ENCODE data around the gene USP36.
A peak's percentile ranks its signal among the peaks of the same experiment; 100 is the strongest.

Gene USP36

DNA sequence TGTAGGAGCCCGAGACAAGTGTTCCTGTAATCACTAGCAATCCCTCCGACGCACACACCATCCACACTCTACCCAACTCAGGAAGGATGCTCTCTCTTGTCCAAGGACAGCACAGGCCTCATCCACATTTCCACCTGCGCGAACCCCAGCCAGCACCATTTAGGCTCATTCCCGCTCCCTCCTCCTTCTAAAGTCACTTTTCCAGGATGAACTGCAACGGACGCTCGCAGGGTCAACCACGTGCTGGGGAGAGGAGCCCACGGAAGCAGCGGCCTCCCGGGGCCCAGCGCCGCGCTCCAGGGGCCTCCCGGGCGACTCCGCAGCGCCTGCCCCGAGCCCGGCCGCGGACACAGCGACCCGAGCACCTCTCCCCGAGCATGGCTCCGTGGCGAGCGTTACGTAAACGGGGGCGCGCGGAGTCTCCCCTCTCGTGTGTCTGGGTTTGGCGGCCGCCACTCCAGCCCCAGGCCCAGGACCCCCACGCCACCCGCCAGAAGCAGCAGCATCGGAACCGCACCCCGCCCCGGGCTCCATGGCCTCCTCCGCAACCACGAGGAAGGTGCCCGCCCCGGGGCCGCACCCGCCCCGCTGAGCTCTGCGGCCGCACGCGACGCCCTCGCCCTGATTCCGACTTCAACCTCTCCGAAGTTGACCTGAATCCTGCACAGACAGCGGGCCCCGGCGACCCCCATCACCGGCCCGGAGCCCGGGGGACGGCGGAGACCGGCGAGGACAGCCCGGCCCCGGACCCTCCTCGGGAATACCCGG, 668 bp downstream of the USP36 start:
- peak in 5 of 56 donors; percentile 24 to 57 (median 44) for DNase-seq

DNA sequence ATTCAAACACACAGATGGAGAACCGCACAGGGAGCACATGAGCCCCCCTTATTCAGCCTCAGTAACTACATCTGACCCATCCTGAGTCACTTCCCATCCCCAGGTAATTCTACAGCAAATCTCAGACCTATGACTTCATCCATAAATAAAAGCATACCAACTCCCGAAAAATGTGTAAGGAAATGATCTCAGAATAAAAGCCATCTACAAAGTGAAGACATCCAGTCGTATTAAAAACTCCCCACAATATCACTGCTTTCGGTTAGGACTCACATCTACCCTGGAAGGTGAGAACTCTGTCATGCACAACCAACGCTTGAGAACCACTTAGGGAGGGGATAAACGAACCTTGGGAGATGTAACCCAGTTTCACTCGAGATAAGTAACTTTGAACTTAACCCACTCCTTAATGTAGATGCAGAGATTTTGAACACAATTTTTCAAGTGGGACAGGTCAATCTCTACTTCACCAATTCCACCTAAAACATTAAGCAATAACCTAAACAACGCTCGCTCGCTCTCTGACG, 1.3 kb downstream of the USP36 start:
- no peak for DNase-seq

- DNase-seq: no peak
Measured at GRCh38 chr17:78838574-78839005, 2.0 kb downstream of the USP36 start.

DNA sequence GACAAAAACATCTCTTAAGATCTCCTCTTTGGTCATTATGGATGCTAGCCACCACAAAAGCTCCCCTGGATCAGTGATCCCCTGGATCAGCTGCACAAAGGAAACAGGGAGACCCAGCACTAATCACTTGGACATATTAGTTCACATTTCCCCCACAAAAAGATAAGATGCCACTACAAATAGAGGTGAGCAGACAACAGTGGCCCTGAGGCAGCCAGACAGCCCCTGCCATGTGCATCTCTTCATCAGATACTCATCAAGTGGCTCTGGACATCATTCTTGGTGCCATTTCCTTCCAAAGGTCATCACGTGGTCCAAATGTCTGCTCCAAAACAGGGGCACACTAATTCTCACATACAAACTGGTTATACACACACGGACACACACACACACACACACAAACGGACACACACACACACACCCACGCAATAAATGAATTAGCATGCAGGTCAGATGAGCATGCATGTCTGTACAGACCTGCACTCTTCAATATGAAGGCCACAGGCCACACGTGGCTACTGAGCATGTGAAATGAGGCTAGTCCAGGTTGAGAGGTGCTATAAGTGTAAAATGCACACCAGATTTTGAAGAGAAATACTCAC, 4.1 kb downstream of the USP36 start:
- no peak for DNase-seq

DNA sequence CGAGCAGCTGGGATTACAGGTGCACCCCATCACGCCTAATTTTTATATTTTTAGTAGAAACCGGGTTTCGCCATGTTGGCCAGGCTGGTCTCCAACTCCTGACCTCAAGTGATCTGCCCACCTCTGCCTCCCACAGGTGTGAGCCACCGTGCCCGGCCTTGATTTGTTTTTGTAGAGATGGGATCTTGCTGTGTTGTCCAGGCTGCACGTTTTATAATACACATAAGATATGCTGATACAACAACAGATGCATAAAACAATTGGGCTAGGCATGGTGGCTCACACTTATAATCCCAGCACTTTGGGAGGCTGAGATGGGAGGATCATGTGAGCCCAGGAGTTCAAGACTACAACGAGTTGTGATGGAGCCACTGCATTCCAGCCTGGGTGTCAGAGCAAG, 6.0 kb downstream of the USP36 start:
- no peak for DNase-seq

DNA sequence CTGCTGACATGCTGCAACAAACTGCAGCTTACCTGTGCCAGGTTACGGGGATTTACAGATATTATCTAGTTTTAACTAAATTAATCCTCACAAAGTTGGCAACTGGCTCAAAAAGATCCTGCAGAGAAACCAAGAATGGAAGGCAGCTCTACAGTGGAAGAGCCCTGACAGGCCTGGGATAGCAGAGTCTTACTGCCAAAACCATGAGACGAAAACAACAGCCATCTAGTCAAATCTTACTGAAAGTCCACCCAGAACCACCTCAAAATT, 8.1 kb downstream of the USP36 start:
- DNase-seq: no peak

DNA sequence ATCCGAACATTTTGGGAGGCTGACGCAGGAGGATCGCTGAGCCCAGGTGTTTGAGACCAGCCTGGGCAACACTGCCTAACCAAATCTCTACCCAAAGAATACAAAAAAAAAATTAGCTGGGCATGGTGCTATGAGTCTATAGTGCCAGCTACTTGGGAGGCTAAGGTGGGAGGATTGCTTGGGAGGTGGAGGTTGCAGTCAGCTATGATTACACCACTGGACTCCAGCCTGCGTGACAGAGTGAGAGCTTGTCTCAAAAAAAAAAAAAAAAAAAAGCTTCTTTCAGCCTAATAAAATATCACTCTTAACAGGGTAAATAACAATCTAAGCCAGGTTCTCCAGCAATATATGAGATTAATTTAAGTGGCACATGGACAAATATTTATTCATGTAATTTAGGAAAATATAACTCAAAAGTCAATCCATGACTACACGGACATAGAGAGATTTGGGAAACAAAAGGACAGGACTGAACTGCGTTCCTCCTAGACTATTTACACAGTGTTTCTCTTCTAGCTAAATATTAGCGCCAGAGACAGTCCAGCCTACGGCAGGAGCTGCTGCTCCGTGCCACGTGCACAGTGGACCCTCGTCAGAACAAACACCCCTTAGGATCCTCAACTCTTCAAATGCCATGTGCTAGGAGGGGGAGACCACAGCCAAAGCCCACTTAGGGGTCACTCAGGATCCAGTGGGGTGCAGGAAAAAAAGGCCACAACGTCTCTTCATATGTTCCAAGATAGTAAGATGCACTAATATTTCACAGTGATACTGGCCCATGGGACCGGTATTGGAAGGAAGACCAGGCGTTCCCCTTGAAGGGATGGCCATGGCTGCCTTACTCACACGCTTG, 8.7 kb downstream of the USP36 start:
- no peak for DNase-seq

GRCh38 chr17:78829477-78829876, 11.1 kb downstream of the USP36 start:
- DNase-seq: no peak

DNA sequence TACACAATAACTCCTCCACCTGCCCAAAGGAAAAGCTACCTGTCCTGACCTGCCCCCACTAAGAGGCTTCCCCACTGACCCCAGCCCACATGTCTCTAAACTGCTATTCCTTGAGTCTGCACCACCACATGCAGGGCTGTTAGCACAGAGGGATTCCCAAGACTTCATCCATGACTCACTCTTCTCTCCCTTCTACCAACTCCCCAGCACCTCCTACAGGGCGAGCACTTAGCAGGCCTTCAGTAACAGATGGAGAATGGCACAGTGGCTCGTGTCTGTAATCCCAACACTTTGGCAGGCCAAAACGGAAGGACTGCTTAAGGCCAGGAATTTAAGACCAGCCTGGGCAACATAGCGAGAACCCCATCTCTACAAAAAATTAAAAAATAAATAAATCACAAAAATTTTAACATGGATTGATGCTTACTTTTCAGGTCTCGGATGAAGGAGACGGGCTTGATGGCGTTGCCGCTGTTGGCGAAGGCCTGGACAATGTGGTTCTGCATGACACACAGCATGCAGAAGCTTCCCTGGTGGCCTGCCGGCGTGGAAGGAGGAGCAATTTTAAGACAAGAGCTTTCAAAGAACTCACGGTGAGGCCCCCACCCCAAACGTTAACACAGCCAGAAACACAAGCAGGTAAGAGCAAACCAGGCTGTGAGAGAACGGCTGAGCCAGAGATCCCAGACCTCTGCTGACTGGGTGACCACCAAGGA, 12.0 kb downstream of the USP36 start:
- no peak for DNase-seq

DNA sequence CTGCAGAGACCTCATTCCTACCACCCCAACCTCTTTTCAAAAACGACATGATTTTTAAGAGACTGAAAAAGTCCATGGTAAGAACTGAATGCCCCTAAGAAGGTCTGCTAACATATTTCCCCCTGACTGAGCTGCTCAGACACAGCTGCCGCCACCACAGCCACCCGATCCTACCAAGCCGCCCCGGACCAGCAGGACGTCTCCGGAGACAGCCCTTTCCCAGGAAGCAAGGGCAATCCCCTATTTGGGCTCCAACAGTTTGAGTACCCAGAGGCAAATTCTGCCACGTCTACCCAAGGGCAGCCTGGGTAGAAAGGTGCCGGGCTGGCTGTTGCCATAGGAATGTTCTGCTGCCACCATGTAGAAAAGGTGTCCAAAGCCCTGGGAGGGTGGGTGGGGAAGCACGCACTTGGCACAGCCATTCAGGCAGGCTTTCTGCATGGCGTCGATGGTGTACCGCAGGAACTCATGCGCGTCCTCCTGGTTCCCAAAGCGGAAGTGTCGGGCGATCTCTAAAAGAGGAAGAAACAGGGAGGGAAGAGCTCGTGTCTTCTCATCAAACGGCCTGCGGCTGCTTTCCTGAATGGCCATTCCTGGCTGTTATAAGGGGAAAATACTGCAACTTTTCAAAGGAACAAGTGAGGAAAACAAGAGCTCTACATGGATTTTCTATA, 13.6 kb downstream of the USP36 start:
- peak in 15 of 56 donors; percentile 5 to 38 (median 19) for DNase-seq

DNA sequence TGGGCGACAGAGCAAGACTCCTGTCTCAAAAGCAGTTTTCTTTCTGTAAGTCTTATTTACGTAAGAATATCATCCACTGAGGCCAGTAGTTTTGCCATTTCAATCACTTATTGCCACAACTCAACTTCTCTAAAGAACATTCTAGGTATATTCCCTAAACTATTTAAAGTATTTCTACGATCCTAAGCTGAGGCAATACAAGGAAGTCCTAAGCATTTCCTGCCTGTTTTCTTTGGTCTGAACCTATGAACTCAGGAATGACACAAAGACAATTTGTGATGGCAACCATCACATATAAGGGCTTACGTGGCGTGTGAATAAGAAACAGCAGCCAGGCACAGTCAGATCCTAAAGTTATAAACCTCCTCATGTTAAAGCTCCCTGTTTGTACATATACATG, 14.2 kb downstream of the USP36 start:
- no peak for DNase-seq

- DNase-seq: no peak
Measured at GRCh38 chr17:78825696-78826095, 14.9 kb downstream of the USP36 start.

- DNase-seq: no peak
Measured at GRCh38 chr17:78824240-78824639, 16.4 kb downstream of the USP36 start.

- DNase-seq: no peak
Measured at GRCh38 chr17:78823282-78824046, 17.1 kb downstream of the USP36 start.

- peak in 19 of 56 donors; percentile 11 to 48 (median 34) for DNase-seq
Measured at GRCh38 chr17:78822552-78822951, 18.1 kb downstream of the USP36 start.

GRCh38 chr17:78821961-78822360, 18.7 kb downstream of the USP36 start:
- no peak for DNase-seq

GRCh38 chr17:78820841-78821240, 19.8 kb downstream of the USP36 start:
- no peak for DNase-seq

DNA sequence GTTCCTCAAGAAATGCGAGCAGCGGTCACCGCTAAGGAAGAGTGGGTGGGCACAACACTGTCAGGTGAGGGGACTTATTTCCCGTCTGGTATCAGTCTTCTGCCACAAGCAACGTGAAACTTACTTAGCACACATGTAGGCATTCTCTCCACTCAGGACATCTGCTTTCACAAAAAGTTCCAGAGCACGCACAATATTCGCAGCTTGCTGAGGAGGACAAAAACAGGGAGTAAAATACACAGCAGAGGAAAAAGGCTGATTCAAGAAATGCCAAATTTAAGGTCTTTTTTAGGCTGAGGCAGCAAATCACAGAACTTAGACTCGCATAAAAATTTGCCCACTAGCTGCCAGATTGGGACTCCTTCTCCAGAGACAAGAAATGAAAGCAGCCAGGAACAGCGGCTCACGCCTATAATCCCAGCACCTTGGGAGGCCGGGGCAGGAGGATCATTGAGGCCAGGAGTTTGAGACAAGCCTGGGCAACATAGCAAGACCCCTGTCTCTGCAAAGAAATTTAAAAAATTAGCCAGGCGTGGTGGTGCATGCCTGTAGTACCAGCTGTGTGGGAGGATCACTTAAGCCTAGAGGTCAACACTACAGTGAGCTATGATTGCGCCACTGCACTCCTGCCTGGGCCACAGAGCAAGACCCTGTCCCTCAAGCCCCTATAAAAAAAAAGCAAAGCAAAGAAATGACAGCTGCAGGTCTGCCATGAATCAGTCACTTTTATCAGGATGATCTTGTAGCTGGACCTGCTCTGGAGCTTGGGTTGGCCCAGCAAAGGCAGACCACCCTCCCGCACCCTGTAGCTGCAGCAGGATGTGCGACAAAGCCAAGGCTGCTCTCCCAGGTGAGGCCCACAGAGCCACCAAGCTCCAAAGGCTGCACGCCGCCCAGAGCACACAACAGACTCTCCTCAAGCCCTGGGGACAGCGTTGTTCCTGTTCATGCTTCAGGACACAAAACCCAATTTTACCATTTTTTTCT, 20.5 kb downstream of the USP36 start:
- DNase-seq: no peak

- no peak for DNase-seq
Measured at GRCh38 chr17:78819402-78819801, 21.2 kb downstream of the USP36 start.
